SK-N-SH (cell line): ENCODE measurements around the gene SYTL5. TPM values are rescaled to one million over a fixed set of nuclear protein-coding genes. Genes with fewer than 3 reads are reported as not detected.

Source experiments
- CTCF ChIA-PET: fragments of 300-600, 350-600 bp; formaldehyde crosslinking; extraction: SDS; loops from one replicate; lab custom pipeline; 2021; lab: Yijun Ruan, JAX
- POLR2A ChIA-PET: fragments of 350-600 bp; sonication (Branson Sonifier 250); formaldehyde crosslinking; extraction: SDS; loops from one replicate; lab custom pipeline; 2020; ENCODE audit warnings: antibody characterized with exemption, inconsistent platforms; lab: Yijun Ruan, JAX
- DNase-seq: peaks from one replicate; pipeline ENCODE4 v3.0.0; 2012
- H2AFZ ChIP-seq: fragments of 200-600 bp; sonication (generic); 2 replicates; pipeline ENCODE4 v1.8.1; 2016; ENCODE audit warnings: antibody characterized with exemption, mild to moderate bottlenecking, low read depth
- H3F3A ChIP-seq: fragments of 200-600 bp; sonication (generic); replicated peaks from 2 replicates; pipeline ENCODE3; 2016; ENCODE audit warnings: antibody characterized with exemption, mild to moderate bottlenecking; ENCODE audit not compliant: insufficient read depth
- H3K27ac ChIP-seq, 2 experiments: fragments of 200-500 bp in 1 of 2; fragments of 200-600 bp in 1 of 2; sonication (Bioruptor generic) in 1 of 2; sonication (generic), shearing (Covaris generic) in 1 of 2; 2 replicates each; pipeline versions ENCODE4 v1.5.1 to v1.6.1; 2014 to 2016; ENCODE audit warnings: low read depth in 2 of 2, inconsistent platforms in 1 of 2, low read length in 1 of 2, mild to moderate bottlenecking in 1 of 2, mixed read lengths in 1 of 2
- H3K27me3 ChIP-seq: fragments of 200-600 bp; sonication (generic), shearing (Covaris generic); 2 replicates; pipeline ENCODE4 v1.6.1; 2016; ENCODE audit warnings: mixed run types; ENCODE audit not compliant: insufficient read depth
- H3K36me3 ChIP-seq, 2 experiments: fragments of 200-500 bp in 1 of 2; fragments of 200-600 bp in 1 of 2; sonication (Bioruptor generic) in 1 of 2; sonication (generic) in 1 of 2; replicated peaks in 1 of 2; 2 replicates each; pipeline versions ENCODE3 to v1.5.1; 2014 to 2016; ENCODE audit warnings: low read length in 1 of 2, mild to moderate bottlenecking in 1 of 2; ENCODE audit not compliant: insufficient read depth in 2 of 2, control insufficient read depth in 1 of 2
- H3K4me1 ChIP-seq, 2 experiments: fragments of 200-500 bp in 1 of 2; fragments of 200-600 bp in 1 of 2; sonication (Bioruptor generic) in 1 of 2; sonication (generic), shearing (Covaris generic) in 1 of 2; 2 replicates each; pipeline versions ENCODE4 v1.5.1 to v1.6.1; 2014 to 2016; ENCODE audit warnings: low read depth in 1 of 2, low read length in 1 of 2, mixed run types in 1 of 2; ENCODE audit not compliant: insufficient read depth in 2 of 2, control insufficient read depth in 1 of 2
- H3K4me2 ChIP-seq: fragments of 200-600 bp; sonication (generic), shearing (Covaris generic); 2 replicates; pipeline ENCODE4 v1.6.1; 2017; ENCODE audit warnings: mixed run types
- H3K4me3 ChIP-seq, 2 experiments: fragments of 200-500 bp in 1 of 2; fragments of 200-600 bp in 1 of 2; sonication (Bioruptor generic) in 1 of 2; sonication (generic), shearing (Covaris generic) in 1 of 2; 2 replicates each; pipeline versions ENCODE4 v1.5.1 to v1.8.1; 2014 to 2016; ENCODE audit warnings: low read depth in 2 of 2, inconsistent platforms in 1 of 2, low read length in 1 of 2, mild to moderate bottlenecking in 1 of 2, mixed read lengths in 1 of 2, moderate library complexity in 1 of 2
- H3K79me2 ChIP-seq: fragments of 200-600 bp; sonication (generic); 2 replicates; pipeline ENCODE4 v1.8.1; 2017; ENCODE audit warnings: mild to moderate bottlenecking; ENCODE audit not compliant: insufficient read depth
- H3K9ac ChIP-seq: fragments of 200-600 bp; sonication (generic); 2 replicates; pipeline ENCODE4 v1.6.1; 2017; ENCODE audit warnings: mixed run types
- H3K9me2 ChIP-seq: fragments of 200-600 bp; sonication (generic); 2 replicates; pipeline ENCODE4 v1.6.1; 2017; ENCODE audit warnings: mixed run types
- H3K9me3 ChIP-seq: fragments of 200-600 bp; sonication (generic); 2 replicates; pipeline ENCODE4 v1.6.1; 2017; ENCODE audit warnings: mixed run types, mild to moderate bottlenecking, moderate library complexity
- H4K20me1 ChIP-seq: fragments of 200-600 bp; sonication (generic); 2 replicates; pipeline ENCODE4 v1.6.1; 2017; ENCODE audit warnings: mild to moderate bottlenecking, mixed run types; ENCODE audit not compliant: insufficient read depth
- EP300 ChIP-seq, 2 experiments: IDR thresholded peaks; 2 replicates each; pipeline versions ENCODE4 v1.4.0 to v1.6.1; 2012; ENCODE audit warnings: borderline replicate concordance in 1 of 2, low read depth in 1 of 2, low read length in 1 of 2
- EZH2phosphoT487 ChIP-seq: fragments of 200-600 bp; sonication (generic); IDR thresholded peaks from 2 replicates; pipeline ENCODE4 v1.6.1; 2017; ENCODE audit warnings: low read depth, mixed run types, mild to moderate bottlenecking, antibody characterized with exemption, moderate library complexity, borderline replicate concordance
- FOSL2 ChIP-seq: IDR thresholded peaks from 2 replicates; pipeline ENCODE4 v1.4.0; 2012; ENCODE audit warnings: low read depth, mild to moderate bottlenecking, moderate library complexity, borderline replicate concordance
- FOXJ3 ChIP-seq: sonication (generic); formaldehyde crosslinking; IDR thresholded peaks from 2 replicates; pipeline ENCODE4 v1.5.1; 2020; ENCODE audit warnings: mild to moderate bottlenecking, missing genetic modification reagents
- GABPA ChIP-seq: IDR thresholded peaks from 2 replicates; pipeline ENCODE4 v1.4.0; 2012; ENCODE audit warnings: low read depth, mild to moderate bottlenecking
- IRF3 ChIP-seq: fragments of 150-350 bp; IDR thresholded peaks from 2 replicates; pipeline ENCODE4 v1.6.1; 2016; ENCODE audit warnings: mild to moderate bottlenecking, low read depth, low read length
- JUND ChIP-seq: IDR thresholded peaks from 2 replicates; pipeline ENCODE4 v1.4.0; 2012
- MAX ChIP-seq: IDR thresholded peaks from 2 replicates; pipeline ENCODE4 v1.4.0; 2012; ENCODE audit warnings: low read depth
- NFIC ChIP-seq: IDR thresholded peaks from 2 replicates; pipeline ENCODE4 v1.4.0; 2012; ENCODE audit warnings: borderline replicate concordance
- NRF1 ChIP-seq: IDR thresholded peaks from 2 replicates; pipeline ENCODE4 v1.6.1; 2012; ENCODE audit warnings: low read depth, mild to moderate bottlenecking, low read length
- RCOR1 ChIP-seq: fragments of 150-350 bp; IDR thresholded peaks from 2 replicates; pipeline ENCODE4 v1.6.1; 2017; ENCODE audit warnings: antibody characterized with exemption, low read length
- REST ChIP-seq: IDR thresholded peaks from 2 replicates; pipeline ENCODE4 v1.6.1; 2012; ENCODE audit warnings: mild to moderate bottlenecking, low read depth, low read length, moderate library complexity
- RFX5 ChIP-seq: IDR thresholded peaks from 2 replicates; pipeline ENCODE4 v1.6.1; 2012; ENCODE audit warnings: mild to moderate bottlenecking, improper control_type of control experiment, low read length
- RXRA ChIP-seq: IDR thresholded peaks from 2 replicates; pipeline ENCODE4 v1.4.0; 2012; ENCODE audit warnings: low read depth, mild to moderate bottlenecking, borderline replicate concordance
- SIN3A ChIP-seq: IDR thresholded peaks from 2 replicates; pipeline ENCODE4 v1.6.1; 2012; ENCODE audit warnings: low read depth, mild to moderate bottlenecking, low read length, moderate library complexity, borderline replicate concordance
- SMC3 ChIP-seq: IDR thresholded peaks from 2 replicates; pipeline ENCODE4 v1.6.1; 2012; ENCODE audit warnings: low read depth, low read length, improper control_type of control experiment
- TAF1 ChIP-seq: IDR thresholded peaks from 2 replicates; pipeline ENCODE4 v1.6.1; 2012; ENCODE audit warnings: low read depth, mild to moderate bottlenecking, low read length, moderate library complexity, borderline replicate concordance
- TEAD4 ChIP-seq: IDR thresholded peaks from 2 replicates; pipeline ENCODE4 v1.4.0; 2012; ENCODE audit warnings: mild to moderate bottlenecking, borderline replicate concordance; ENCODE audit not compliant: insufficient read depth
- USF2 ChIP-seq: fragments of 150-350 bp; IDR thresholded peaks from 2 replicates; pipeline ENCODE4 v1.6.1; 2017; ENCODE audit warnings: antibody characterized with exemption, low read length, low read depth, borderline replicate concordance
- YY1 ChIP-seq: IDR thresholded peaks from 2 replicates; pipeline ENCODE4 v1.4.0; 2012; ENCODE audit warnings: low read depth, mild to moderate bottlenecking
- ZBTB33 ChIP-seq: IDR thresholded peaks from 2 replicates; pipeline ENCODE4 v1.4.0; 2012; ENCODE audit warnings: low read depth, borderline replicate concordance
- polyA plus RNA-seq, 3 experiments: library from polyadenylated mRNA; depleted of rRNA; stranded (reverse); fragments of >200 nt; gene quantifications; 2 replicates each; pipeline ENCODE4 v1.2.3, GENCODE V29; 2012

SYTL5 gene
- polyA plus RNA-seq, 1 of the 3 experiments (the other 2 are of a cell fraction), result 0.74 TPM

GRCh38 chrX:38008658-38009057, 2.3 kb downstream of the SYTL5 start:
- Histone ChIP-seq H3K36me3 (no peaks in the 10 kb centered on the region), H3K4me2 (no peak overlapping the region), H3F3A (no peaks in the 10 kb centered on the region), H3K9me2 (no peaks in the 10 kb centered on the region), H4K20me1 (no peaks in the 10 kb centered on the region), H3K79me2 (no peaks in the 10 kb centered on the region), H3K9me3 (no peaks in the 10 kb centered on the region), H3K9ac (no peak overlapping the region)
- DNase-seq, result no peak
- POLR2A ChIA-PET, result no interaction called here
- no peak for TF ChIP-seq GABPA
- no peak for TF ChIP-seq REST
- TF ChIP-seq JUND, result no peak
- TF ChIP-seq FOXJ3 (CRISPR knock-in tag), result no peak
- no peak for TF ChIP-seq NRF1
- no peak for TF ChIP-seq IRF3
- no peak for TF ChIP-seq MAX
- no peak for TF ChIP-seq RXRA
- TF ChIP-seq RCOR1, result no peak
- TF ChIP-seq TAF1, result no peak
- TF ChIP-seq, all 33 proteins: peak for 0
- Histone ChIP-seq H2AFZ (no peak overlapping the region), H3K4me3 (no peak overlapping the region), H3K4me1 (no peaks in the 10 kb centered on the region), H3K27ac (no peak overlapping the region), H3K27me3 (no peaks in the 10 kb centered on the region)
- CTCF ChIA-PET, result no interaction called here

GRCh38 chrX:38009641-38010040, 3.3 kb downstream of the SYTL5 start:
- Histone ChIP-seq H3K4me2 (no peak overlapping the region), H3K4me1 (no peaks in the 10 kb centered on the region), H3K4me3 (no peak overlapping the region), H3K27me3 (no peaks in the 10 kb centered on the region), H4K20me1 (no peaks in the 10 kb centered on the region), H3K79me2 (no peaks in the 10 kb centered on the region), H3K9me3 (no peaks in the 10 kb centered on the region), H3K27ac (no peak overlapping the region), H3F3A (no peaks in the 10 kb centered on the region), H3K9me2 (no peaks in the 10 kb centered on the region), H3K36me3 (no peaks in the 10 kb centered on the region), H3K9ac (no peak overlapping the region), H2AFZ (no peak overlapping the region)
- ChIA-PET POLR2A (no interaction called here), CTCF (no interaction called here)
- no peak for DNase-seq
- TF ChIP-seq SIN3A (no peak), ZBTB33 (no peak), SMC3 (no peak), FOXJ3 (CRISPR knock-in tag) (no peak), RFX5 (no peak), USF2 (no peak), EZH2phosphoT487 (no peak), TEAD4 (no peak), EP300 (IDR thresholded peaks at IDR 0.05; ENCODE audit: borderline replicate concordance in 1 of 2, low read depth in 1 of 2, low read length in 1 of 2) (no peak), YY1 (no peak), NFIC (no peak), FOSL2 (no peak), RXRA (no peak)
